BE2C (cell line): ENCODE data around the gene NAPSA.

Experiments used
- DNase-seq: peaks from one replicate; pipeline ENCODE4 v3.0.0-alpha.2; 2020
- H3K27me3 ChIP-seq: fragments of 250-450 bp; sonication (Bioruptor Pico); 2 replicates; pipeline ENCODE4 v1.5.1; 2020; ENCODE audit warnings: mild to moderate bottlenecking
- H3K36me3 ChIP-seq: fragments of 250-450 bp; sonication (Bioruptor Pico); 2 replicates; pipeline ENCODE4 v1.5.1; 2020; ENCODE audit warnings: mild to moderate bottlenecking
- H3K4me1 ChIP-seq: fragments of 250-450 bp; sonication (Bioruptor Pico); 2 replicates; pipeline ENCODE4 v1.5.1; 2020
- H3K4me3 ChIP-seq: 2 replicates; pipeline ENCODE4 v1.5.1; 2011; ENCODE audit warnings: low read depth, low read length
- H3K9me3 ChIP-seq: fragments of 250-450 bp; sonication (Bioruptor Pico); 2 replicates; pipeline ENCODE4 v1.5.1; 2020
- TF ChIP-seq, protein P1 (sequence below): IDR thresholded peaks from 2 replicates; pipeline ENCODE4 v1.5.1; 2012; ENCODE audit warnings: mild to moderate bottlenecking, low read depth, low read length

Gene NAPSA

DNA sequence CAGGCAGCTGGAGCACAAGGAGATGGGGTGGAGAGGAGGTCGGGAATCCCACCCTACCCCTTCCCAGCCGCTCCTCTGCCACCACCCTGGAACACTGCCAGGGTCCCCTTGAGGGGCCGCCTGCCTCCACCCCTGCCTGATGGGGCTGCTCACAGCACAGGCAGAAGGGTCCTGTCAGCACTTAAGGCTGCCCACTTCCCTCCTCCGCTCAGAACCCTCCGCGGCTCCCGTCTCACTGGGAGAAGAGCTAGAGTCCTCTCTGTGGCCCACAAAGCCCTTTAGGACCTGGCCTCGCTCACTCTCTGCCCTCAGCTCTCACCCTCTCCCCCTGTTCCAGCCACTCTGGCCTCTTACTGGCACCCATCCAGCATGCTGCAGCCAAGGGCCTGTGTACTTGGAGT, 15.3 kb upstream of the NAPSA start:
- peaks cover 33% of the 10 kb centered on the region for H3K36me3 ChIP-seq
- no peak overlapping the region for H3K4me3 ChIP-seq
- no peaks in the 10 kb centered on the region for H3K9me3 ChIP-seq

DNA sequence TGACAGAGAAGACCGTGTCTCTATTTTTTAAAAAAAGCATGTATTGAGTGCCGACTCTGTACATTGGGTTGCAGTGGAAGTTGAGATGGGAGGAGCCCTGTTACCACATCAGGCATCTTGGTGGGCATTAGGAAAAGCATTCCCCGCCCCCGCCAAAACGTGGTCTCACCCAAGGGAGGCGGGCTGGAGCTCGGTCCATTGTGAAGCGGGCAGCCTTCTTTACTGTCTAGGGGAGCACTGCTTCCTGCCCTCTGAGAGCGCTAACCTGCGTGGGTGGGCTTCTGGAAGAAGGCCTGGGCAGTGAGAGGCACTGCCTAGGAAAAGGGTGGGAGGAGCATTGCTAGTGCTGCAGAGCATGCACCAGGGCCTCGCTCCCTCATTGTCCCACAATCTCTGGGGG, 14.7 kb upstream of the NAPSA start:
- TF ChIP-seq, protein P1, sequence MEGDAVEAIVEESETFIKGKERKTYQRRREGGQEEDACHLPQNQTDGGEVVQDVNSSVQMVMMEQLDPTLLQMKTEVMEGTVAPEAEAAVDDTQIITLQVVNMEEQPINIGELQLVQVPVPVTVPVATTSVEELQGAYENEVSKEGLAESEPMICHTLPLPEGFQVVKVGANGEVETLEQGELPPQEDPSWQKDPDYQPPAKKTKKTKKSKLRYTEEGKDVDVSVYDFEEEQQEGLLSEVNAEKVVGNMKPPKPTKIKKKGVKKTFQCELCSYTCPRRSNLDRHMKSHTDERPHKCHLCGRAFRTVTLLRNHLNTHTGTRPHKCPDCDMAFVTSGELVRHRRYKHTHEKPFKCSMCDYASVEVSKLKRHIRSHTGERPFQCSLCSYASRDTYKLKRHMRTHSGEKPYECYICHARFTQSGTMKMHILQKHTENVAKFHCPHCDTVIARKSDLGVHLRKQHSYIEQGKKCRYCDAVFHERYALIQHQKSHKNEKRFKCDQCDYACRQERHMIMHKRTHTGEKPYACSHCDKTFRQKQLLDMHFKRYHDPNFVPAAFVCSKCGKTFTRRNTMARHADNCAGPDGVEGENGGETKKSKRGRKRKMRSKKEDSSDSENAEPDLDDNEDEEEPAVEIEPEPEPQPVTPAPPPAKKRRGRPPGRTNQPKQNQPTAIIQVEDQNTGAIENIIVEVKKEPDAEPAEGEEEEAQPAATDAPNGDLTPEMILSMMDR, result no peak
- Histone ChIP-seq H3K4me3 (no peak overlapping the region), H3K9me3 (no peaks in the 10 kb centered on the region), H3K36me3 (peaks cover 32% of the 10 kb centered on the region), H3K27me3 (no peaks in the 10 kb centered on the region), H3K4me1 (no peaks in the 10 kb centered on the region)
- no peak for DNase-seq

More for the DNA sequence above, 15.3 kb upstream of the NAPSA start:
- DNase-seq, result peak; percentile 11
- TF ChIP-seq, protein P1, result no peak
- no peaks in the 10 kb centered on the region for H3K27me3 ChIP-seq
- no peaks in the 10 kb centered on the region for H3K4me1 ChIP-seq

DNA sequence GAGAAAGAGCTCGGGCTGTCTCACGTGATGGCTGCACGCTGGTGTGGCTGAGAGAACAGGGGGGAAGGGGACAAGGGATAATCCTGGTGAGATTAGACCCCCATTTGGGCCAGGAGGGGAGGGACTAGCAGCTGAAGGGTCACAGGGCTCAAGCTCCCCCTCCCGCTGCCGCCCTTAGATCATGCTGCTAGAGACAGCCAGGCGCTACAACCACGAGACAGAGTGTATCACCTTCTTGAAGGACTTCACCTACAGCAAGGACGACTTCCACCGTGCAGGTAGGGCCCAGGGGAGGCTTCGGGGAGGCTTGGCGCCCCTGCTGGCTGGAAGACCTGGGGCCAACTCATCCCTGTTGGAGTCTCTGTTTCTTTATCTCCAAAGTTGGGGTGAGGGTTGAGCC, 14.2 kb upstream of the NAPSA start:
- peaks cover 32% of the 10 kb centered on the region for H3K36me3 ChIP-seq

DNA sequence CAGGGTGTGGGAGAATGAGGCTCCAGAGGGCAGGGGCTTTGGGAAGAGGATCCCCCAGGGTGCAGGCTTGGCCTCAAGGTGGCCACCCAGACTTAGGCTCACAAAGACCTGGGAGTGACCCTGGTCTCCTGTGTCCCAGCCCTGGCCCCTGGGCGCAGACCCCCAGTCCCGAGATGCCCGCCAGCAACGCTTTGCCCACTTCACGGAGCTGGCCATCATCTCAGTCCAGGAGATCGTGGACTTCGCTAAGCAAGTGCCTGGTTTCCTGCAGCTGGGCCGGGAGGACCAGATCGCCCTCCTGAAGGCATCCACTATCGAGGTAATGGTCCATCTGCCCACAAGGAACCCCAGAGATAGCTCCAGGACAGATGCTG, 13.4 kb upstream of the NAPSA start:
- H3K27me3 ChIP-seq, result no peaks in the 10 kb centered on the region
- no peaks in the 10 kb centered on the region for H3K9me3 ChIP-seq
- H3K4me1 ChIP-seq, result no peaks in the 10 kb centered on the region
- H3K4me3 ChIP-seq, result no peak overlapping the region
- H3K36me3 ChIP-seq, result peaks cover 32% of the 10 kb centered on the region
- TF ChIP-seq, protein P1, result no peak
- no peak for DNase-seq

More for the DNA sequence above, 14.2 kb upstream of the NAPSA start:
- Histone ChIP-seq H3K9me3 (no peaks in the 10 kb centered on the region), H3K4me1 (no peaks in the 10 kb centered on the region), H3K4me3 (no peak overlapping the region), H3K27me3 (no peaks in the 10 kb centered on the region)
- no peak for DNase-seq
- TF ChIP-seq, protein P1, result no peak

DNA sequence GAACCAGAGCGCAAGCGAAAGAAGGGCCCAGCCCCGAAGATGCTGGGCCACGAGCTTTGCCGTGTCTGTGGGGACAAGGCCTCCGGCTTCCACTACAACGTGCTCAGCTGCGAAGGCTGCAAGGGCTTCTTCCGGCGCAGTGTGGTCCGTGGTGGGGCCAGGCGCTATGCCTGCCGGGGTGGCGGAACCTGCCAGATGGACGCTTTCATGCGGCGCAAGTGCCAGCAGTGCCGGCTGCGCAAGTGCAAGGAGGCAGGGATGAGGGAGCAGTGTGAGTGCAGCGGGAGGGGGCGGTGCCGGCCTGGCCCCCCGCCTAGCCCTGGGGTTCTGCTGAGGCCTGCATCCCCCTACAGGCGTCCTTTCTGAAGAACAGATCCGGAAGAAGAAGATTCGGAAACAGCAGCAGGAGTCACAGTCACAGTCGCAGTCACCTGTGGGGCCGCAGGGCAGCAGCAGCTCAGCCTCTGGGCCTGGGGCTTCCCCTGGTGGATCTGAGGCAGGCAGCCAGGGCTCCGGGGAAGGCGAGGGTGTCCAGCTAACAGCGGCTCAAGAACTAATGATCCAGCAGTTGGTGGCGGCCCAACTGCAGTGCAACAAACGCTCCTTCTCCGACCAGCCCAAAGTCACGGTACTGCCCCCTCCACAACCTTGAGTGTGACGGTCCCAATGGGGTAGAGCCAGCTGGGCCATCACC, 12.9 kb upstream of the NAPSA start:
- no peaks in the 10 kb centered on the region for H3K27me3 ChIP-seq
- H3K4me3 ChIP-seq, result no peak overlapping the region
- no peak for DNase-seq
- H3K9me3 ChIP-seq, result no peaks in the 10 kb centered on the region
- TF ChIP-seq, protein P1, result no peak
- H3K4me1 ChIP-seq, result no peaks in the 10 kb centered on the region
- peaks cover 32% of the 10 kb centered on the region for H3K36me3 ChIP-seq

DNA sequence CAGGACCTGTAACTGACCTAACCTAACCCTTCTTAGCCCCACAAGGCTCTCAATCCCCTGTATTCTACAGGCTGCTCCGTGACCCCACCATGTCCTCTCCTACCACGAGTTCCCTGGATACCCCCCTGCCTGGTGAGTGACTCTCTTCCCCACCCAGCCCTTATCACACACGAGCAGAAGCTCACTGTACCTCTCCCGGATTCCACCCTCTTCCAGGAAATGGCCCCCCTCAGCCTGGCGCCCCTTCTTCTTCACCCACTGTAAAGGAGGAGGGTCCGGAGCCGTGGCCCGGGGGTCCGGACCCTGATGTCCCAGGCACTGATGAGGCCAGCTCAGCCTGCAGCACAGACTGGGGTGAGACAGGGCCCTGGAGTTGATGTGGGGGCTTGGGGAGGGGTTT, 12.1 kb upstream of the NAPSA start:
- H3K9me3 ChIP-seq, result no peaks in the 10 kb centered on the region
- DNase-seq, result no peak
- no peaks in the 10 kb centered on the region for H3K27me3 ChIP-seq
- TF ChIP-seq, protein P1, result no peak
- H3K4me1 ChIP-seq, result no peaks in the 10 kb centered on the region
- H3K4me3 ChIP-seq, result no peak overlapping the region
- H3K36me3 ChIP-seq, result peaks cover 32% of the 10 kb centered on the region
